ENCODE measurements around the gene SPON1.
A peak's percentile ranks its signal among the peaks of the same experiment; 100 is the strongest.

SPON1 gene

DNA sequence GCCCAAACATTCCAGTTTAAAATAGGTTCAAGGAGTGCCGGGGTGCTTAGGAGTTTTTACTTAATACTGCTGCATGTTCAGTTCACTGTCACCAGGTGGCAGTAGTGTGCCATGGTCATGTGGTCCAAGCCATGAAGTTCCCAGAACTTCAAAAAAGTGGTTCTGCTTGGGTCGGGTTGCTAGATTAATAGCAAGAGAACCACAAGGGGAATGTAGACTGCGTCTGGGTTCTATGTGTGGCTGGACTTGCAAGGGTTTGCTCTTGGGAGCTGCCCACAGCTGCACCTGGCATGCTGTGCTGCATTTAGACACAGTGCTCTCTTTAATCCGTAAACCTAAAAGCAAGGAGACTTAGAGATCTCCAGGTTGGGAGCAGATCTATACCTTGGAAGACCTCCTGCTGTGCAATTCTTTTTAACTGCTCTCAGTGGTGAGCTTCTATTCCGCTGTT lies 6.5 kb upstream of the SPON1 start:
- TF ChIP-seq, protein P1, sequence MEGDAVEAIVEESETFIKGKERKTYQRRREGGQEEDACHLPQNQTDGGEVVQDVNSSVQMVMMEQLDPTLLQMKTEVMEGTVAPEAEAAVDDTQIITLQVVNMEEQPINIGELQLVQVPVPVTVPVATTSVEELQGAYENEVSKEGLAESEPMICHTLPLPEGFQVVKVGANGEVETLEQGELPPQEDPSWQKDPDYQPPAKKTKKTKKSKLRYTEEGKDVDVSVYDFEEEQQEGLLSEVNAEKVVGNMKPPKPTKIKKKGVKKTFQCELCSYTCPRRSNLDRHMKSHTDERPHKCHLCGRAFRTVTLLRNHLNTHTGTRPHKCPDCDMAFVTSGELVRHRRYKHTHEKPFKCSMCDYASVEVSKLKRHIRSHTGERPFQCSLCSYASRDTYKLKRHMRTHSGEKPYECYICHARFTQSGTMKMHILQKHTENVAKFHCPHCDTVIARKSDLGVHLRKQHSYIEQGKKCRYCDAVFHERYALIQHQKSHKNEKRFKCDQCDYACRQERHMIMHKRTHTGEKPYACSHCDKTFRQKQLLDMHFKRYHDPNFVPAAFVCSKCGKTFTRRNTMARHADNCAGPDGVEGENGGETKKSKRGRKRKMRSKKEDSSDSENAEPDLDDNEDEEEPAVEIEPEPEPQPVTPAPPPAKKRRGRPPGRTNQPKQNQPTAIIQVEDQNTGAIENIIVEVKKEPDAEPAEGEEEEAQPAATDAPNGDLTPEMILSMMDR (IDR thresholded peaks at IDR 0.05; ENCODE audit: insufficient read depth, low read depth, low read length, missing control alignments) = peak; percentile 72
- DNase-seq (ENCODE audit: low read depth) = peak; percentile 72
- no peak overlapping the region for H3K4me3 ChIP-seq (ENCODE audit: low read depth, low read length)

- no peak overlapping the region for H3K4me3 ChIP-seq (ENCODE audit: low read depth, low read length)
- TF ChIP-seq, protein P1 (IDR thresholded peaks at IDR 0.05; ENCODE audit: insufficient read depth, low read depth, low read length, missing control alignments) = no peak
- DNase-seq (ENCODE audit: low read depth) = no peak
Observed at GRCh38 chr11:13956988-13957387, 5.5 kb upstream of the SPON1 start.

- no peak for DNase-seq (ENCODE audit: low read depth)
- H3K4me3 ChIP-seq (ENCODE audit: low read depth, low read length) = no peak overlapping the region
- TF ChIP-seq, protein P1 (IDR thresholded peaks at IDR 0.05; ENCODE audit: insufficient read depth, low read depth, low read length, missing control alignments) = no peak
Observed at GRCh38 chr11:13958641-13959400, 3.7 kb upstream of the SPON1 start.

- TF ChIP-seq, protein P1 (IDR thresholded peaks at IDR 0.05; ENCODE audit: insufficient read depth, low read depth, low read length, missing control alignments) = no peak
- no peak overlapping the region for H3K4me3 ChIP-seq (ENCODE audit: low read depth, low read length)
- no peak for DNase-seq (ENCODE audit: low read depth)
Observed at GRCh38 chr11:13962198-13962561, 343 bp upstream of the SPON1 start.

- no peak overlapping the region for H3K4me3 ChIP-seq (ENCODE audit: low read depth, low read length)
- DNase-seq (ENCODE audit: low read depth) = no peak
- TF ChIP-seq, protein P1 (IDR thresholded peaks at IDR 0.05; ENCODE audit: insufficient read depth, low read depth, low read length, missing control alignments) = no peak
Observed at GRCh38 chr11:13963169-13963948, 836 bp downstream of the SPON1 start.

DNA sequence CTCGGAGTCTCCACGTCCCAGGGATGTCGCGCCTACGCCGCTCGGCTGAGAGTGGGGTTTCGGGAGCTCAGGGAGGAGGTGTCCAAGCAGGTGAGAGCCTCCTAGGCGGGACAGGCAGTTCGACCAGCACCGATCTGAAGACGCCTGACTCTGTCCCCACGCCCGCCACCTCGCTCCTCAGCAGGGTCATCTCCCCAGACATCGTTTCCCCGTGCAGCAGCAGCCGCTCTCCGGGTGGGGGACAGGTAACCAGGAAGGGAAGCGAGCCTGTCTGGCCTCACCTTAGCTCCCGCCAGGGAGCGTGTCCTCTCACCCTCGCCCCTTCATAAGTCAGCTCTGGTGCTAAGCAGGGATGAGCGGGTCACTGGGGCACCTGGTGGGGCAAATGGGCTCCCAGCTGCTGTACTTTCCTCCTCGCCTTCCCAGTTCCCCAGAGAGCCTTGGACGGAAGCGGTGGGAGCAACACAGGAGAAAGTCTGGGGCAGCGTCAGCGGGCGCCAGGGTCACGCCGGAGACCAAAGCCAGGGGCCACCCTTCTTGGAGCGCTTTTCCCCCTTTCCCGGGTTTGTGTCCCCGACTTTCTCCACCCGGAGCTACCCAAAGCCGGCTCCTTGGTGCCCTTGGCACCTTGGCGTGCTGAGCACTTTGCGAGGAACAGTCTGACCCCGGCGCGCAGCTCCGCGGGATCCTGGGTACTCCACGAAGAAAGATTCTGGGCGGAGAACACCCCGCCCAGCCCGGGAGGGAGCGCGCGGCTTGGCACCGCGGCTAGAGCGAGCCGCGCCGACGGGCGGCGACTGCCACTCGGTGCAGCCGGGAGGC lies 1.6 kb downstream of the SPON1 start:
- DNase-seq (ENCODE audit: low read depth) = no peak
- TF ChIP-seq, protein P1 (IDR thresholded peaks at IDR 0.05; ENCODE audit: insufficient read depth, low read depth, low read length, missing control alignments) = no peak
- no peak overlapping the region for H3K4me3 ChIP-seq (ENCODE audit: low read depth, low read length)

All from GM12865 (cell line).